Ramos (cell line): Measurements from ENCODE around the gene FAF2.
"Not testable (repeated sequence)": the region's sequence is repeated elsewhere in the genome, so short reads cannot be mapped to it uniquely, and the experiment has no call there.

Experiments
- in situ Hi-C: fragments of 300-500 bp; cut with MboI; formaldehyde crosslinking; loops from one replicate; pipeline ENCODE4 v1.14.3; 2022; ENCODE audit warnings: low sequenced_read_pairs; ENCODE audit not compliant: unreplicated experiment

Gene FAF2

DNA sequence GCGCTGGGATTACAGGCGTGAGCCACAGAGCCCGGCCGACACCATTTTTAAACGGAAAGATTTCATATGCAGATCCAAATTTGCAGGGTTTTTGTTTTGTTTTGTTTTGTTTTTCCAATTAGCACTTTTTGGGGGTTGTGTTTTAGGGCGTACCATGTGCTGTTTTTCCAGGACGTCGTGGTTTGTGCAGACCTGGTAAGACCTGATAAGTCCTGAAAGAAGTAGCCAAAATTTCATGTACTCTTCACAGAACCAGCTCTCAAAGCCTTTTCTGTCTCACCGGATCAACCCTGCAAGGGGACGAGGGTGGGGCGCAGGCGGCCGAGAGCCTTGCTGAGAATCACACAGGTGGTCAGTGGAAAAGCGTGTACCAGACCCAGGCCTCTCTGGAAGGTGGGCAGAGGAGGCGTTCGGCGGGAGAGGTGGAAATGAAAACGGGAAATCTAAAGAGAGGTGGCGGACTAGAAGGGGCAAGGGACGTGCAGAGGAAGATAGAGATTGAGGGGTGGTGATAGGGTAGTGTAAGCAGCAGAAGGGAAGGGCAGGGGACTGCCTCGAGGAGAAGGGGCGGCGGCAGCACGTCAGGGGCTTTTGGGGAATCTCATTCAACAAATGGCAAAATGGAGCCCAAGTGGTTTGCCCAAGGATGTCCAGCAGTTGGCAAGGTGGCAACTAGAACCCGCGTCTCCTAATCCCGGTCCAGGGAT is 1.1 kb upstream of the FAF2 start:
- in situ Hi-C loops = no loop called here

- in situ Hi-C loops = no loop called here
Measured at GRCh38 chr5:176447591-176447977, 601 bp upstream of the FAF2 start.

- in situ Hi-C loops = no loop called here
Measured at GRCh38 chr5:176450077-176450476, 1.9 kb downstream of the FAF2 start.

DNA sequence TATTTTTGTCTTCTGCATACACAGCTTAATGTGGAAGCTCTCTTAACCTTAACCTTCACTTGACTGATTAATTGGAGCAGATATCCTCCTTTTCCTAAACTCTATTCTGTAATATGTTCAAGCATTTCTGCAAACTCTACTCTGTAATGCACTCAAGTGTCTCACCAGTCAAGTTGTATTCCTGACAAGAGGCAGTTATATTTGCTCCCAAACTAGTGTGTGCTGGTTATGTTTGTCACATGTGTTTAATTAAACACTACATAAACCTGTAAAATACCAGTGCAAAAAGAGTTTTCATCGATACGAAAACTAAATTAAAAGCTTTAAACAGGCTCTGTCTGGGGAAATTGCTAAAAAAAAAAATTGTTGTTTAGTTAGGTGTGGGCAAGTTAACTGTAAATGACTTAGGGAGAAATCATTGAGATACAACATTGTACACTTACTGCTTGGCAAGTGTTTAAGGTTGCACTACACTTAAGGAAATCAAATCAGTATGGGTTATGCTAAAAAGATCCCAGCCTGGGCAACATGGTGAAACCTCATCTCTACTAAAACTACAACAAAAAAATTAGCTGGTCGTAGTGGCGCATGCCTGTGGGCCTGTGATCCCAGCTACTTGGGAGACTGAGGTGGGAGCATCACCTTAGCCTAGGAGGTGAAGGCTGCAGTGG is 6.7 kb downstream of the FAF2 start:
- in situ Hi-C loops = no loop called here

GRCh38 chr5:176458904-176459561 is 10.8 kb downstream of the FAF2 start:
- in situ Hi-C loops = no loop called here

- in situ Hi-C loops = no loop called here
Measured at GRCh38 chr5:176461349-176461748, 13.2 kb downstream of the FAF2 start.

- in situ Hi-C loops = no loop called here
Measured at GRCh38 chr5:176463113-176463764, 15.1 kb downstream of the FAF2 start.

DNA sequence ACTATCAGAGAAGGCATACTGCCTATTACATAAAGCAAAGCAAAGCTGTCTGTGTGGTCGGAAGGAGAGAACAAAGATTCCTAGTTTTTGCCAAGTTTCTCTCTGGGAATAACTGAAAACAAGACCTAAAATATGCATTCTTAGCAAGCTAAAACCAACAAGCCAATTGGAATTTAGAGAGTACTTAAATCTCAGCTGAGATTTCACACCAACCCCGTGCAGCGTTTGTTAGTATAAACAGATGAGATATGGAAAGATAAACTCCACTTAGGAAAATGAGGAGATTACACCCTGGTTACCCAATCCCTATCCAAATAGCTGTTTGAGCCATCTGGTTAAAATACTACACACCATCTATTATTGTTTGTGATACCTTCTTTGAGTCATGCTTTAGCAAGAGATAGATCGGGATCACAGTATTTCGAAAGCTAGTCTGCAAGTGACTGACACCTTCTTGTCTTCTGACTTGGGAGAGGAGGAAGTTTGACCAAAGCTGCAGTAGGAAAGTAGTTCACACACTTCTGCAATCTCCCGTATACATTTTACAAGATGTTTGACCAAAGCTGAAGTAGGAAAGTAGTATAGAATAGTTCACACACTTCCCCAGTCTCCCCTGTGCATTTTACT is 18.2 kb downstream of the FAF2 start:
- in situ Hi-C loops = no loop called here

DNA sequence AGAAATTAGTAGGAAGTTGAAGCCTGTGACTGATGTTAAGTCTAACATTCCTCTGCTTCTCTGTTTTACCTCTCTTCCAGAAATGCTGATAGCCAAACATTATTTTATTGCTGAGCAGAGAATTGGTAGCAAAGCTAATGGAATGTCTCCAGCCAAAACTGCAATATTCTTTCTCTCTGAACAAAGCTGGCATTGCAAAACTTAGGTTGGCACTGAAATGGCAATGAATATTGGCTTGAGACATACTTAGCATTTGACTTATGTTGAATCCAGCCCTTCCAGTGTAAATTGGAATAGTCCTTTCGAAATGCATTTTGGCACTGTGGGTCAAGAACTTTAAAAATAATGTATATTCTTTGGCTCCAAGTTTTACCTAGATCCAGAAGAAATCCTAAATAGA is 21.1 kb downstream of the FAF2 start:
- in situ Hi-C loops = no loop called here

DNA sequence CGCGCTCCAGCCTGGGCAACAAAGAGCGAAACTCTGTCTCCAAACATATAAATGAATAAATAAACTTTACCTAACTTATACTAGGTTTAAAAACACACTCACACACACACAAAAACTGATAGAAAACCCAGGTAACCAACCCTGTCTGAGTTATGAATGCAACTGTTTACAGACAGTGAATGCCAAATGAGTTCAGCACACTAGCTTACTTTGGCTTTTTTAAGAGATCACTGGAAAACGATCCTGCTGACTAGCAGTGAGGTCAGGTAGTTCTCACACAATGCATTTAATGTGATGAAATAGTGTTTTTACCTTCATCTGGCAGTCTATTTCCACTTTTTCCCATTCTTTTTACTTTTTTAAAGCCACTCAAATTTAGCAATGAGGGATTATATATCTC is 22.4 kb downstream of the FAF2 start:
- in situ Hi-C loops = no loop called here

DNA sequence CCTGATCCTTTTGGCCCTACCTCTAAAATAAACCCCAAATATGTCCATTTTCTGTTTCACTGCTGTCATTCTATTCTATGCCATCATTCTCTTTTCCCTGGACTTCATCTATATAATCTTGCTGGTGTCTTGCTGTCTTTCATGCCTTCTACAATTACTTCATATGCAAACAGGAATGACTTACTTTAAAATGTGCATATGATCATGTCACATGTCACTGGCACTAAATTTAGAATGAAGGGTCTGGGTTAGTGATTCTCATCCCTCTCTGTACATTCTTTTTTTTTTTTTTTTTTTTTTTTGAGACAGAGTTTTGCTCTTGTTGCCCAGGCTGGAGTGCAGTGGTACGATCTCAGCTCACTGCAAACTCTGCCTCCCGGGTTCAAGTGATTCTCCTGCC is 22.9 kb downstream of the FAF2 start:
- in situ Hi-C loops = no loop called here

- in situ Hi-C loops = no loop called here
Measured at GRCh38 chr5:176473335-176474006, 25.3 kb downstream of the FAF2 start.

GRCh38 chr5:176474476-176474875 is 26.3 kb downstream of the FAF2 start:
- in situ Hi-C loops = no loop called here

DNA sequence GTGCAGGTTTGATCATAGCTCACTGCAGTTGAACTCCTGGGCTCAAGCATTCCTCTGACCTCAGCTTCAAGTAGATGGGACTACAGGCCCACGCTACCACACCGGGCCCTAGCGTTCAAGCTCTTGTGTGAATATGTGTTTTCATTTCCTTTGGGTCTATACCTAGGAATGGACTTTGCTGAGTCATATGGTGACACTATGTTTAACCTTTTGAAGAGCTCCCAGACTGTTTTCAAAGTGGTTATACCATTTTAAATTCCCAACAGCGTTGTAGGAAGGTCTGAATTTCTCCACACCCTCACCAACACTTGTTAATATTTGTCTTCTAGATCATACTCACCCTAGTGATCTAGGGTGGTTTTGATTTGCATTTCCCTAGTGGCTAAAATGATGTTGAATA is 33.5 kb downstream of the FAF2 start:
- in situ Hi-C loops = no loop called here

DNA sequence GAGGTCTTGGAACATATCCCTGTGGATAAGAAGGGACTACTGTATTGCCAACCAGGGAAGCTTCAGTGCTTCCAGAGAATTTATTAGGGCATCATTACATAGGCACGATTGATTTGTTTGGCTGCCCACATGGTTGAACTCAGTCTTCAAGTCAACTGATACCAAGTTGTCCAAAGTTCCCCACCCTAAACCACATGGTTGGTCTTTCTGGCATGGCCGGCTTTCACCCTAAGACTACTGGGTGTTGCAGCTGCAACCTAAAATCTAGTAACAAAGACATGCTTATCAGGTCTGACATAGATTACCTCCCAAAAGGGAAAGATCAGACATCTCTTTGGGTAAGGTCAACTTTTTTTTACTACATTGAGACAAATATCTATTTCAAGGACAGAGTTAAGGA is 37.0 kb downstream of the FAF2 start:
- in situ Hi-C loops = no loop called here

DNA sequence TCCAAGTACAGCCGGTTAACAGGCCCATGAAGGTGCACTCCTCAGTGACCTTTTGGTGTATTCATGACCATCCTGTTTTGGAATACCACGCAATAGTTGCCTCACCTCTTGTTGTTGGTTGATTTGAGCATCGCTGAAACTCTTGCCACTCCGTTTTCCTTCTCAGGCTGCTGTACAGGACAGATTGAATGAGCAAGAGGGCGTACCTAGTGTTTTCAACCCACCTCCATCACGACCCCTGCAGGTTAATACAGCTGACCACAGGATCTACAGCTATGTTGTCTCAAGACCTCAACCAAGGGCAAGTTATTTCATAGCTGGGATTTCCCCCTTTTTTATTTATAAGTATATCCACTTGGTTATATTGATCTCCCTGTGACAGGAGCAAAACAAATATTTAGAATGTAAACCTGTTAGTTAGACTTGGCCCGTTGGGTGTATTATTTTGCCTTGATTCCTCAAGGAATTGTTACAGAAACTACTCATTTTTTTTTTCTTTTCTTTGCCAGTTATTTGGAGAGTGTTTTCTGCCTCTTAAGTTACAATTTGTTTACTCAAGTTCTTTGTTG is 38.1 kb downstream of the FAF2 start:
- in situ Hi-C loops = no loop called here

- in situ Hi-C loops = not testable (repeated sequence)
Measured at GRCh38 chr5:176487160-176487559, 39.0 kb downstream of the FAF2 start.

- in situ Hi-C loops = no loop called here
Measured at GRCh38 chr5:176489077-176489476, 40.9 kb downstream of the FAF2 start.

- in situ Hi-C loops = no loop called here
Measured at GRCh38 chr5:176490301-176490700, 42.1 kb downstream of the FAF2 start.

DNA sequence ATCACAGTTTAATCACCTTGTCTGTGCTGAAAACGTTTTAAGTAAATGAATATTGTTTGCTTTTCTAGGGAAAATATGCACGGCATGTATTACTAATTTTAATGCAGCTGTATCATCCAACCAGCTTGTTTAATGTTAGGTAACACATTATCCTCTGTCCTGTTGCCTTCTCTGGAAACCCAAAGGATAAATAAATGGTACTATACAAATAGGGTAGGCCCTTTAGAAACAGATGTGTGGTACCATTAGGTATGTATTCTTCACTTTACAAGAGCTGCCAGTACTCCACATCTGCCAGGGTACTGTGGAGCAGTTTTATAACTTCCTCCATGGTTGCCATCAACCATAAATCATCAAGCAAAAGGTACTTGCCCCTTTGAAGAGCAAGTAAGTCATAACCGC is 42.9 kb downstream of the FAF2 start:
- in situ Hi-C loops = no loop called here
